GM23248 (cell line): ENCODE data around the gene RHO. TPM values are rescaled to one million over a fixed set of nuclear protein-coding genes. Genes with fewer than 3 reads are reported as not detected.

Experiments
- DNase-seq: peaks from one replicate; pipeline ENCODE4 v3.0.0-alpha.2; 2015
- H2AFZ ChIP-seq: fragments of 200-600 bp; sonication (generic); 2 replicates; pipeline ENCODE4 v1.6.1; 2016; ENCODE audit warnings: antibody characterized with exemption
- H3F3A ChIP-seq: fragments of 200-600 bp; sonication (generic); 2 replicates; pipeline ENCODE4 v1.6.1; 2016; ENCODE audit warnings: mild to moderate bottlenecking, antibody characterized with exemption, mixed run types; ENCODE audit not compliant: insufficient read depth
- H3K27ac ChIP-seq: fragments of 200-600 bp; sonication (generic); 2 replicates; pipeline ENCODE4 v1.5.1; 2016; ENCODE audit warnings: mild to moderate bottlenecking
- H3K27me3 ChIP-seq: fragments of 200-600 bp; sonication (generic); replicated peaks from 2 replicates; pipeline ENCODE4 v1.6.1; 2016; ENCODE audit warnings: mild to moderate bottlenecking; ENCODE audit not compliant: insufficient read depth
- H3K36me3 ChIP-seq: fragments of 200-600 bp; sonication (generic); 2 replicates; pipeline ENCODE4 v1.6.1; 2016; ENCODE audit warnings: low read depth, mild to moderate bottlenecking
- H3K4me1 ChIP-seq: fragments of 200-600 bp; sonication (generic); 2 replicates; pipeline ENCODE4 v1.6.1; 2016; ENCODE audit warnings: mild to moderate bottlenecking; ENCODE audit not compliant: insufficient read depth
- H3K4me2 ChIP-seq: fragments of 200-600 bp; sonication (generic); one replicate; pipeline ENCODE4 v1.6.1; 2016; ENCODE audit warnings: mild to moderate bottlenecking; ENCODE audit not compliant: unreplicated experiment
- H3K4me3 ChIP-seq: fragments of 200-600 bp; sonication (generic); 2 replicates; pipeline ENCODE4 v1.5.1; 2016; ENCODE audit warnings: mild to moderate bottlenecking
- H3K79me2 ChIP-seq: fragments of 200-600 bp; sonication (generic); 2 replicates; pipeline ENCODE4 v1.6.1; 2016; ENCODE audit warnings: mild to moderate bottlenecking; ENCODE audit not compliant: insufficient read depth
- H3K9ac ChIP-seq: fragments of 200-600 bp; sonication (generic); 2 replicates; pipeline ENCODE4 v1.6.1; 2016; ENCODE audit warnings: mild to moderate bottlenecking
- H3K9me2 ChIP-seq: fragments of 200-600 bp; sonication (generic); 2 replicates; pipeline ENCODE4 v1.6.1; 2016; ENCODE audit warnings: mixed run types, mild to moderate bottlenecking, moderate library complexity; ENCODE audit not compliant: insufficient read depth
- H3K9me3 ChIP-seq: fragments of 200-600 bp; sonication (generic); one replicate; pipeline ENCODE4 v1.6.1; 2017; ENCODE audit warnings: low read depth
- H4K20me1 ChIP-seq: fragments of 200-600 bp; sonication (generic); 2 replicates; pipeline ENCODE4 v1.6.0; 2016; ENCODE audit not compliant: insufficient read depth
- EZH2 ChIP-seq: fragments of 200-600 bp; sonication (generic); IDR thresholded peaks from 2 replicates; pipeline ENCODE4 v1.6.1; 2018; ENCODE audit warnings: antibody characterized with exemption, mild to moderate bottlenecking; ENCODE audit not compliant: insufficient read depth, poor library complexity, severe bottlenecking
- EZH2phosphoT487 ChIP-seq: fragments of 200-600 bp; sonication (generic); IDR thresholded peaks from 2 replicates; pipeline ENCODE4 v1.6.1; 2018; ENCODE audit warnings: antibody characterized with exemption, moderate library complexity, mild to moderate bottlenecking, low read depth; ENCODE audit not compliant: insufficient read depth
- WGBS, 2 experiments: methylation state at CpG; one replicate each; pipeline ENCODE4 v1.1.6; 2015 to 2017; ENCODE audit warnings: low lambda C conversion rate in 2 of 2, low coverage in 1 of 2; ENCODE audit errors: missing lambda C conversion rate in 2 of 2; 5-methylcytosine and 5-hydroxymethylcytosine counted together
- in situ Hi-C: fragments of 300-500 bp; cut with MboI; formaldehyde crosslinking; loops from 2 replicates; pipeline ENCODE4 v1.15.0; 2020
- polyA plus RNA-seq: library from polyadenylated mRNA; unstranded; fragments of >200 nt; fragmentation: Nextera tagmentation; extraction: Ambion mirVana; gene quantifications from 2 replicates; pipeline ENCODE4 v1.2.1, GENCODE V29; 2016
- total RNA-seq: library from RNA; depleted of rRNA; stranded (reverse); fragments of >200 nt; shearing (Covaris generic); gene quantifications from 2 replicates; pipeline ENCODE4 v1.2.3, GENCODE V29; 2014

The RHO gene
- total and polyA plus RNA-seq, 2 experiments from 2014 or later, result not detected

DNA sequence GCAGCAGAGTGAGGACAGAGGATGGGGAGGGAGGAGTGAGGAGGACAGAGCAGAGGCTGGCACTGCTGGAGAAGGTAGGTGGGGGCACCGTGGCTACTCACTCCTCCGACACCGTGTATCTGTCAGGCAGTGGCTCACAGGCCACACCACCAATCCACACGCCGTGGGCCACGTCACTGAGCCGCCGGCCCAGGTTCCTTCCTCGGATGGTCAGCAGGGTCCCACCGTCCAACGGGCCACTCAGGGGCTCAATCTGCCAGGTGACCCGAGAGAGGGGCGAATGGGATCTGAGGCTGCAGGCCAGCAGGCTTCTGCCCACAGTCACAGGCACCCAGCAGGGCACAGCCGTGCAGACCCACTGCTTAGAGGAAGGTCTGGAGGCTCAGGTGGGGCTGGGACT lies 45.1 kb downstream of the RHO start:
- in situ Hi-C loops, result no loop called here
- 91 to 93% methylated on average over 14 of the region's 14 CpGs for WGBS, 2 experiments

DNA sequence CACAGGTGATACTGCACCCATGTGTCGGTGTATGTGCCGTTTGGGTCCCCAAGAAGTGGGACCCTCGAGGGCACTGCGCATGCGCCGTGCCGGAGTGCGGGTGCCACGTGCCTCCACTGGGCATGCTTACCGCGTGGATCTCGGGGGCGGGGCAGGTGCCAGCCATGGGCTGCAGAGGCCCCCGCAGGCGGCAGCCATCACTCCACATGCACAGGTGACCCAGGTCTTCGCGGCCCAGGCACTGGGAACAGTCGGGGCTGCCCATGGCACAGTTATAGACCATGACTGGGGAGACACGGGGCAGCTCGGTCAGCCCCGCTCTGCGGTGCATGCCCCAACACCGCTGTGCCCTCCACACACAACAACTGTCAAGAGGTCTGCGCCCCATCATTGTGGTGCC lies 45.8 kb downstream of the RHO start:
- WGBS, 2 experiments, result 93% methylated on average over 23 to 24 of the region's 24 CpGs

More for the DNA sequence above, 45.1 kb downstream of the RHO start:
- Histone ChIP-seq H3K4me3 (no peak overlapping the region), H2AFZ (no peak overlapping the region), H3K36me3 (no peaks in the 10 kb centered on the region; the same call in 1 of the 2 replicates), H4K20me1 (no peaks in the 10 kb centered on the region), H3K79me2 (no peaks in the 10 kb centered on the region), H3K9me2 (no peaks in the 10 kb centered on the region), H3K27ac (no peak overlapping the region), H3K4me1 (no peaks in the 10 kb centered on the region), H3K4me2 (no peak overlapping the region), H3K9ac (no peak overlapping the region), H3F3A (no peaks in the 10 kb centered on the region), H3K9me3 (no peaks in the 10 kb centered on the region), H3K27me3 (no peaks in the 10 kb centered on the region)
- no peak for TF ChIP-seq EZH2phosphoT487
- no peak for DNase-seq

DNA sequence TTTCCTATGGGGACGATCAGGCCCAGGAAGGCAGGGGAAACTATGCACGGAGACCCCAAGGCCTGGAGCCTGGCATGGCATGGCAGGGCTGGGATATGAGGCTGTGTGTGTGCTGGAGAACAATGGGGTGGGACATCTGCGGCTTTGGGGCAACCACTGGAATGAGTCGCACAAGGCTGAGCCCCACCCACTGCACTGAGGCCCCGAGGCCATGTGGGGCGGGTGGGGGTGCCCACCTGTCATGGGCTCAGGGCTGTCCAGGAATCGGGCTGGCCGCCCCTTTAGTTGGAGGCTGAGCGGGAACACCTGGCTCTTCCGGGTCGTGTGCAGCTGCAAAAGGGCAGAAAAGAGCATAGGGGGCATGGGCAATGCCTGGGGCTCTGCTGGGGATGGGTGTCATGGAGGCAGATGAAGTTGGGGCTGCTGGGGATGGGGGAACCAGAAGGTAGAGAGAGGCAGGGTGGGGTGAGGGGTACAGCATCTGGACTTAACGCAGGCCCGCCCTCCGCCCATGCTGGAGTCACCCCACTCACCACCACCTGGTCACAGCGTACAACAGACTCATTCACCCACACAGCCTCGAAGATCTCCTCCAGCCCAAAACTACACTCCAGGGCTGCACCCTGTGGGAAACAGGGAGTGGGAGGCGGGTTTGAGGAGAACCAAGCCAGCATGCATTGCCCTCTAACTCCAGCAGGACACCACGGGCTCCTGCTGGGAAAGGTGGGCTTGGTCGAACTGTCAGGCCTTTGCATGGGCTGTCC lies 47.0 kb downstream of the RHO start:
- H2AFZ ChIP-seq, result no peak overlapping the region
- no peak for DNase-seq
- WGBS, 2 experiments, result 84 to 88% methylated on average over 17 to 19 of the region's 19 CpGs
- H3K4me3 ChIP-seq, result no peak overlapping the region
- H3K79me2 ChIP-seq, result no peaks in the 10 kb centered on the region
- H3K9me2 ChIP-seq, result no peaks in the 10 kb centered on the region
- no peak overlapping the region for H3K27ac ChIP-seq
- TF ChIP-seq EZH2 (no peak), EZH2phosphoT487 (no peak)
- no peaks in the 10 kb centered on the region for H3K9me3 ChIP-seq
- H4K20me1 ChIP-seq, result no peaks in the 10 kb centered on the region
- no peaks in the 10 kb centered on the region for H3K27me3 ChIP-seq
- H3K4me1 ChIP-seq, result no peaks in the 10 kb centered on the region
- H3K36me3 ChIP-seq, result no peaks in the 10 kb centered on the region; the same call in 1 of the 2 replicates
- H3K9ac ChIP-seq, result no peak overlapping the region
- no peak overlapping the region for H3K4me2 ChIP-seq
- no peaks in the 10 kb centered on the region for H3F3A ChIP-seq
- in situ Hi-C loops, result no loop called here

More for the DNA sequence above, 45.8 kb downstream of the RHO start:
- Histone ChIP-seq H3K9ac (no peak overlapping the region), H3K9me2 (no peaks in the 10 kb centered on the region), H3K79me2 (no peaks in the 10 kb centered on the region), H3K4me1 (no peaks in the 10 kb centered on the region), H3K9me3 (no peaks in the 10 kb centered on the region), H2AFZ (no peak overlapping the region), H3K4me3 (no peak overlapping the region), H4K20me1 (no peaks in the 10 kb centered on the region), H3F3A (no peaks in the 10 kb centered on the region), H3K4me2 (no peak overlapping the region), H3K27me3 (no peaks in the 10 kb centered on the region), H3K36me3 (no peaks in the 10 kb centered on the region; the same call in 1 of the 2 replicates), H3K27ac (no peak overlapping the region)
- no peak for DNase-seq
- TF ChIP-seq EZH2 (no peak), EZH2phosphoT487 (no peak)
- in situ Hi-C loops, result no loop called here

DNA sequence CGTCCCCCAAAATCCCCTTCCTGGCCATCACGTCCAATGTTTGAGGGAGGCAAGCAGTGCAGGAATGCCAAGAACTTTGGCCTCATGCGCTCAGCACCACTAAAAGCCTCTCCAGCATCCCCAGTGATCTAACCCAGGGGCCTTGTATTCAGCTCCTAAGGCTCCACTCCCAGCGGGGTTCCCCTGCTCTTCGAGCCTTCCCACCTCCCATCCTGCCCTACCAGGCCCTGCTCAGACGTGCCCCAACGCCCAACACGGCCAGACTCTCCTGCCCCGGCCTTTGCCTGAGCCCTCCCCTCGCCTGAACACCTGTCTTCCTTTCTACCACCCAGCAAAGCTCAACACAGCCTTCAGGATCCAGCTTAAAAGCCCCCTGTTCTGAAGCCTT lies 47.6 kb downstream of the RHO start:
- Histone ChIP-seq H3K4me2 (no peak overlapping the region), H2AFZ (no peak overlapping the region), H3K27me3 (no peaks in the 10 kb centered on the region), H3F3A (no peaks in the 10 kb centered on the region), H3K4me1 (no peaks in the 10 kb centered on the region), H3K9ac (no peak overlapping the region), H3K9me2 (no peaks in the 10 kb centered on the region), H3K36me3 (no peaks in the 10 kb centered on the region; the same call in 1 of the 2 replicates), H4K20me1 (no peaks in the 10 kb centered on the region), H3K79me2 (no peaks in the 10 kb centered on the region), H3K4me3 (no peak overlapping the region), H3K9me3 (no peaks in the 10 kb centered on the region), H3K27ac (no peak overlapping the region)
- 90 to 92% methylated on average over 10 of the region's 10 CpGs for WGBS, 2 experiments
- no peak for DNase-seq
- in situ Hi-C loops, result no loop called here
- no peak for TF ChIP-seq EZH2
- no peak for TF ChIP-seq EZH2phosphoT487
